Lower leg skin (tissue), 4 donors: ENCODE data around the gene RHOF. TPM values are rescaled to one million over a fixed set of nuclear protein-coding genes. Genes with fewer than 3 reads are reported as not detected.

Experiments
- DNase-seq, 2 donors: peaks; one replicate each; pipeline ENCODE4 v3.0.0-alpha.2; 2019; ENCODE audit warnings: low spot score in 2 of 2
- H3K4me3 ChIP-seq: fragments of 200-600 bp; sonication (generic); 2 replicates; pipeline ENCODE4 v1.5.1; 2017; ENCODE audit warnings: mild to moderate bottlenecking, low read depth; ENCODE audit not compliant: poor library complexity, severe bottlenecking
- CTCF ChIP-seq, 3 donors: fragments of 450-650 bp; IDR thresholded peaks; one replicate each; pipeline ENCODE4 v1.5.1; 2016; ENCODE audit warnings: antibody characterized with exemption in 3 of 3, mild to moderate bottlenecking in 3 of 3, moderate library complexity in 2 of 3
- POLR2A ChIP-seq, 2 donors: fragments of 450-650 bp; IDR thresholded peaks; one replicate each; pipeline ENCODE4 v1.6.1; 2016 to 2017; ENCODE audit warnings: antibody characterized with exemption in 2 of 2, mild to moderate bottlenecking in 1 of 2, moderate library complexity in 1 of 2
- WGBS, 2 donors: methylation state at CpG; one replicate each; pipeline ENCODE4 v1.1.5; 2018; 5-methylcytosine and 5-hydroxymethylcytosine counted together
- intact Hi-C: fragments of 100-400 bp; cut with DNase I; formaldehyde crosslinking; loops from one replicate; pipeline ENCODE4 v1.15.0; 2023; ENCODE audit warnings: low total_unique reads
- total RNA-seq, 4 donors: library from RNA; depleted of rRNA; stranded (reverse); fragments of >200 nt; gene quantifications; one replicate each; pipeline ENCODE4 v1.1.0, GENCODE V29; 2016

Gene RHOF
- total RNA-seq, 4 donors from 2014 or later = 5.4 to 24.1 (median 9.9) TPM

- intact Hi-C loops = no loop called here
- TF ChIP-seq CTCF (IDR thresholded peaks at IDR 0.05) = peak in 1 of 3 donors; percentile 73
- TF ChIP-seq POLR2A (IDR thresholded peaks at IDR 0.05) = no peak
- peak; percentile 72 to 97 for DNase-seq
- no peak overlapping the region for H3K4me3 ChIP-seq
- WGBS, 2 donors = 24 to 31% methylated on average over 21 to 24 of the region's 24 CpGs
These were observed 17.0 kb downstream of the RHOF start for GRCh38 chr12:121776190-121777098.

GRCh38 chr12:121775501-121775900 lies 18.0 kb downstream of the RHOF start:
- no peak for DNase-seq
- intact Hi-C loops = no loop called here
- 83 to 84% methylated on average over 15 of the region's 16 CpGs for WGBS, 2 donors
- H3K4me3 ChIP-seq = no peak overlapping the region
- no peak for TF ChIP-seq POLR2A (IDR thresholded peaks at IDR 0.05)
- no peak for TF ChIP-seq CTCF (IDR thresholded peaks at IDR 0.05)

- intact Hi-C loops = loop anchor here (5.0 kb wide), 1 partner anchor 78 kb away; no protein-coding TSS in a partner anchor
- TF ChIP-seq POLR2A (IDR thresholded peaks at IDR 0.05) (no peak), CTCF (IDR thresholded peaks at IDR 0.05) (no peak)
- WGBS, 2 donors = 67 to 72% methylated on average over 13 to 14 of the region's 14 CpGs
- H3K4me3 ChIP-seq = no peak overlapping the region
- DNase-seq = no peak
These were observed 18.5 kb downstream of the RHOF start for GRCh38 chr12:121774968-121775474.

- no peak overlapping the region for H3K4me3 ChIP-seq
- intact Hi-C loops = loop anchor here (5.0 kb wide), 1 partner anchor 76 kb away; no protein-coding TSS in a partner anchor
- no peak for DNase-seq
- TF ChIP-seq CTCF (IDR thresholded peaks at IDR 0.05) = peak in 1 of 3 donors; percentile 26
- TF ChIP-seq POLR2A (IDR thresholded peaks at IDR 0.05) = no peak
- WGBS, 2 donors = 30 to 42% methylated on average over 13 to 14 of the region's 14 CpGs
These were observed 20.3 kb downstream of the RHOF start for GRCh38 chr12:121773011-121773777.

- no peak for TF ChIP-seq CTCF (IDR thresholded peaks at IDR 0.05)
- no peak for TF ChIP-seq POLR2A (IDR thresholded peaks at IDR 0.05)
- H3K4me3 ChIP-seq = no peak overlapping the region
- intact Hi-C loops = loop anchor here (5.0 kb wide), 1 partner anchor 74 kb away; no protein-coding TSS in a partner anchor
- no peak for DNase-seq
- 87 to 90% methylated on average over 24 to 25 of the region's 25 CpGs for WGBS, 2 donors
These were observed 22.5 kb downstream of the RHOF start for GRCh38 chr12:121770813-121771625.
